ENCODE results near the gene SLAMF1. TPM values are rescaled to one million over a fixed set of nuclear protein-coding genes. Genes with fewer than 3 reads are reported as not detected.
A peak's percentile ranks its signal among the peaks of the same experiment; 100 is the strongest.
"Not testable (repeated sequence)": the region's sequence is repeated elsewhere in the genome, so short reads cannot be mapped to it uniquely, and the experiment has no call there.

The SLAMF1 gene
- total RNA-seq, 4 donors from 2014 or later = 0.57 to 5.0 (median 0.95) TPM

DNA sequence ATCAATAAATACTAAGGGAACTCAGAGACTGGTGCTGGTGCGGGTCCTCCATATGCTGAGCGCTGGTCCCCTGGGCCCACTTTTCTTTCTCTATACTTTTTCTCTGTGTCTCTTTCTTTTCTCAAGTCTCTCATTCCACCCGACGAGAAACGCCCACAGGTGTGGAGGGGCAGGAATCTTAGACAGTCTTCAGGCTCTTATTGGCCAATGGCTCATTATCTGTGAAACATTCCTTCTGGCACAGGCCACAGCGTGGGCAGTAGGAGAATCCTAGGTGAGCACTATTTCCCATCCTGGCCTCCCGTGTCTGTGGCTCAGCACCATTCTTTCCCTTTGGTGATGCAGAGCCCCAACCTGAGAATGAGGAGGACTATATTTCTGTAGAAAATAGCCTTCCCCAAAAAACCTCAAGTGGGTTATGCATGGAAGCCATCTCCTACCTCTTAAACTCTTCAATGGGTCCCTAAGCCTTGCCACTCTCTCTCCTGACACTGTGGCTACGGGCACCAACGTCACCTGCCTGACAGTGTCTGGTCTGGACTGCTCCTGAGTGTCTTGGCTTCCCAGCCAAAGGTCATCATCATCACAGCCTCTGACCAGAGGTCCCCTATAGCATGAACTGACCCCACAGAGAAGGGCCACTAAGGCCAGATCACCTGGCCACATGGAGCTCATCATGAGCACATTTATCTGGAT, 6.2 kb upstream of the SLAMF1 start:
- WGBS = 87% methylated on average over 9 of the region's 9 CpGs
- no peak overlapping the region for H3K4me3 ChIP-seq
- peak; percentile 19 for DNase-seq (ENCODE audit: extremely low spot score)
- H3K36me3 ChIP-seq = no peaks in the 10 kb centered on the region
- intact Hi-C loops (cut with DNase I) = no loop called here
- no peak overlapping the region for H3K27ac ChIP-seq (replicated peaks in 1 of 4)
- TF ChIP-seq POLR2A (IDR thresholded peaks at IDR 0.05; ENCODE audit: low read depth) (no peak), EP300 (IDR thresholded peaks at IDR 0.05) (no peak), POLR2AphosphoS5 (IDR thresholded peaks at IDR 0.05) (no peak)
- TF ChIP-seq, protein P1, sequence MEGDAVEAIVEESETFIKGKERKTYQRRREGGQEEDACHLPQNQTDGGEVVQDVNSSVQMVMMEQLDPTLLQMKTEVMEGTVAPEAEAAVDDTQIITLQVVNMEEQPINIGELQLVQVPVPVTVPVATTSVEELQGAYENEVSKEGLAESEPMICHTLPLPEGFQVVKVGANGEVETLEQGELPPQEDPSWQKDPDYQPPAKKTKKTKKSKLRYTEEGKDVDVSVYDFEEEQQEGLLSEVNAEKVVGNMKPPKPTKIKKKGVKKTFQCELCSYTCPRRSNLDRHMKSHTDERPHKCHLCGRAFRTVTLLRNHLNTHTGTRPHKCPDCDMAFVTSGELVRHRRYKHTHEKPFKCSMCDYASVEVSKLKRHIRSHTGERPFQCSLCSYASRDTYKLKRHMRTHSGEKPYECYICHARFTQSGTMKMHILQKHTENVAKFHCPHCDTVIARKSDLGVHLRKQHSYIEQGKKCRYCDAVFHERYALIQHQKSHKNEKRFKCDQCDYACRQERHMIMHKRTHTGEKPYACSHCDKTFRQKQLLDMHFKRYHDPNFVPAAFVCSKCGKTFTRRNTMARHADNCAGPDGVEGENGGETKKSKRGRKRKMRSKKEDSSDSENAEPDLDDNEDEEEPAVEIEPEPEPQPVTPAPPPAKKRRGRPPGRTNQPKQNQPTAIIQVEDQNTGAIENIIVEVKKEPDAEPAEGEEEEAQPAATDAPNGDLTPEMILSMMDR (IDR thresholded peaks at IDR 0.05) = no peak
- H3K27me3 ChIP-seq = no peaks in the 10 kb centered on the region
- H3K4me1 ChIP-seq = peaks cover 0 to 4% (median 0%) of the 10 kb centered on the region in 4 donors
- H3K9me3 ChIP-seq = no peaks in the 10 kb centered on the region

DNA sequence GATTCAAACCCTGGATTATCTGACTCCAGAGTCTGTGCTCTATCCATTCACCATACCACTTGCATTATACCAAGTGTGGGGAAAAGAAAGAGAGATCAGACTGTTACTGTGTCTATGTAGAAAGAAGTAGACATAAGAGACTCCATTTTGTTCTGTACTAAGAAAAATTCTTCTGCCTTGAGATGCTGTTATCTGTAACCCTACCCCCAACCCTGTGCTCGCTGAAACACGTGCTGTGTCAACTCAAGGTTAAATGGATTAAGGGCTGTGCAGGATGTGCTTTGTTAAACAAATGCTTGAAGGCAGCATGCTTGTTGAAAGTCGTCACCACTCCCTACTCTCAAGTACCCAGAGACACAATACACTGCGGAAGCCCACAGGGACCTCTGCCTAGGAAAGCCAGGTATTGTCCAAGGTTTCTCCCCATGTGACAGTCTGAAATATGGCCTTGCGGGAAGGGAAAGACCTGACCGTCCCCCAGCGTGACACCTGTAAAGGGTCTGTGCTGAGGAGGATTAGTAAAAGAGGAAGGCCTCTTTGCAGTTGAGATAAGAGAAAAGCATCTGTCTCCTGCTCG, 5.3 kb upstream of the SLAMF1 start:
- H3K27me3 ChIP-seq; H3K4me3 ChIP-seq; intact Hi-C loops (cut with DNase I); H3K36me3 ChIP-seq; H3K27ac ChIP-seq (replicated peaks in 1 of 4); H3K4me1 ChIP-seq; H3K9me3 ChIP-seq: not testable (repeated sequence)
- WGBS = 28% methylated on average over 7 of the region's 8 CpGs
- DNase-seq (ENCODE audit: extremely low spot score) = peak; percentile 37

DNA sequence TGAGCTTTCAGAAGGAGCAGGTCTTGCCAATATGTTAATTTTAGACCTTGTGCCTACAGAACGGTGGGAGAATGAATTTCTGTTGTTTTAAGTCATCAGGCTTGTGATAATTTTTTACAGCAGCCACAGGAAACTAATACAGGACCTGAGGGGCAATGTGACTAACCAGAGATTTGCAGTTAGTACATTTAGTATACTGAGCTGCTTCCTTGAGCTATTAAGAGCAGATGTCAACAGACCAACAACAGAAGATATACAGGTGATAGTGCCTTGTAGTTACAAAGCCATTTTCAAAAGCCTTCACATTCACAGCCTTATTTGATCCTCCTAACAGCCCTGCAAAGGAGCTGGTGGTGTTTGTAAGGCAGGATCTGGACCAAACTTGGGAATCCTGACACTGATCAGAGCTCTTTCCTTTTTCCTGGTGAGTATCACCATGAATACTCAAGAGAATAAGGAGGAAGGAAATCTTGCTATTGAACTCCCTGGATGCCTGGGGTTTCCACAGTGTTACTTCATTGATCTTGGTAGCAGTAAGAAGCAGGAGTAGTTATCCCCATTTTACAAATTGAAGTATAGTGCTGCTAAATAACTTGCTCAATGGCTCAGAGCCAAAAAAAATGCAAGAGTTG, 4.7 kb upstream of the SLAMF1 start:
- intact Hi-C loops (cut with DNase I) = no loop called here
- Histone ChIP-seq H3K4me1 (peaks cover 0 to 4% (median 0%) of the 10 kb centered on the region in 4 donors), H3K27ac (replicated peaks in 1 of 4) (no peak overlapping the region), H3K9me3 (no peaks in the 10 kb centered on the region), H3K27me3 (no peaks in the 10 kb centered on the region), H3K4me3 (no peak overlapping the region), H3K36me3 (no peaks in the 10 kb centered on the region)
- 33% methylated on average over 1 of the region's 1 CpG for WGBS
- no peak for TF ChIP-seq POLR2AphosphoS5 (IDR thresholded peaks at IDR 0.05)
- TF ChIP-seq, protein P1 (IDR thresholded peaks at IDR 0.05) = no peak
- no peak for TF ChIP-seq EP300 (IDR thresholded peaks at IDR 0.05)
- TF ChIP-seq POLR2A (IDR thresholded peaks at IDR 0.05; ENCODE audit: low read depth) = no peak
- peak; percentile 70 for DNase-seq (ENCODE audit: extremely low spot score)

DNA sequence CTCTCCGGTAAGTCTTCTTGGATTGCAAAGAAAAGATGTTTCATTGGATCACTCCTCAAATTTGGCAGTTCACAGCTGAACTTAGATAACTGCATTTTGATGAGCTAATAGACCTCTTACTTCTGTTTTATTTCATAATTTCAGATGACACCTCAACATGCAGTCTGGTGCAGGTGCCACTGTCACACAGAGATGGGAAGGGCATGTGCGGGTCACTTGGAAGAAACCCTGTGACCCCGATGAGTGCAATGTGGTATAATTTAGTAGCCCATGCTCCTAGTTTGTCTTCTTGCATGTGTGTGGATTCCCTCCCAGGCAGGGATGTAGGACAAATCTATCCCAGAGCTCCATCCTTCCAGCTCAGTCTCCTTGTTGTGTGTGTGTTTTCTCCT, 481 bp upstream of the SLAMF1 start:
- no peaks in the 10 kb centered on the region for H3K9me3 ChIP-seq
- no peak overlapping the region for H3K27ac ChIP-seq (replicated peaks in 1 of 4)
- peaks cover 0 to 4% (median 0%) of the 10 kb centered on the region in 4 donors for H3K4me1 ChIP-seq
- intact Hi-C loops (cut with DNase I) = no loop called here
- WGBS = 86% methylated on average over 3 of the region's 3 CpGs
- no peaks in the 10 kb centered on the region for H3K27me3 ChIP-seq
- no peaks in the 10 kb centered on the region for H3K36me3 ChIP-seq
- no peak overlapping the region for H3K4me3 ChIP-seq
- TF ChIP-seq, protein P1 (IDR thresholded peaks at IDR 0.05) = no peak
- TF ChIP-seq POLR2A (IDR thresholded peaks at IDR 0.05; ENCODE audit: low read depth) (no peak), POLR2AphosphoS5 (IDR thresholded peaks at IDR 0.05) (no peak), EP300 (IDR thresholded peaks at IDR 0.05) (no peak)
- DNase-seq (ENCODE audit: extremely low spot score) = peak; percentile 45

DNA sequence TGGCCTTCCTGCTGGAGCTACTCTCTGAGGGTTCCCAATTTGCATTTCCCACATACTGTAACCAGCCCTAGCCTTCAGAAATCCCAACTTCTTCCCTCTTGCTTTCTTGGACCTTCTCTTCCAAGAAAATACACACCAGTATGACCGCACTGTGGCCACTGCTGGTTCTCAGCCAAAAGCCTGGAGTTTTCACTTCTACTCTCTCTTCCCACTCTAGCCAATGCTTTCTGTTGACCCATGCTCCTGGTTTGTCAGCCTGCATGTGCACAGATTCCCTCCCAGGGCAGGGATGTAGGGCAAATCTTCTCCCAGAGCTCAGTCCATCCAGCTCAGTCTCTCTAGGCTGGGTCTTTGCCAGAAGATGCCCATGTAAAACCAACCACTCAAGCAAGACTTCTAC, 664 bp downstream of the SLAMF1 start:
- no peak overlapping the region for H3K27ac ChIP-seq (replicated peaks in 1 of 4)
- 85% methylated on average over 1 of the region's 1 CpG for WGBS

More for the DNA sequence above, 664 bp downstream of the SLAMF1 start:
- TF ChIP-seq, protein P1 (IDR thresholded peaks at IDR 0.05) = no peak
- no peak for TF ChIP-seq EP300 (IDR thresholded peaks at IDR 0.05)
- no peak for TF ChIP-seq POLR2A (IDR thresholded peaks at IDR 0.05; ENCODE audit: low read depth)
- no peak for TF ChIP-seq POLR2AphosphoS5 (IDR thresholded peaks at IDR 0.05)
- Histone ChIP-seq H3K27me3 (no peaks in the 10 kb centered on the region), H3K4me3 (peak overlapping the region in 2 of 4 donors; percentile 0 to 23), H3K9me3 (no peaks in the 10 kb centered on the region), H3K36me3 (no peaks in the 10 kb centered on the region), H3K4me1 (no peaks in the 10 kb centered on the region)
- DNase-seq (ENCODE audit: extremely low spot score) = peak; percentile 68
- intact Hi-C loops (cut with DNase I) = no loop called here
